GM12878 (cell line): Measurements from ENCODE around the gene ARAP2. TPM values are rescaled to one million over a fixed set of nuclear protein-coding genes. Genes with fewer than 3 reads are reported as not detected.

Experiments
- ATAC-seq: fragments of 200-7000 bp; cut with Tn5 transposase; 3 replicates; pipeline ENCODE4 v1.9.1; 2020; ENCODE audit warnings: mild to moderate bottlenecking, moderate library complexity
- BruUV-seq: library from RNA; stranded (reverse); fragments of 400-500 nt; replicated peaks from 2 replicates; lab custom pipeline; 2021; lab: Mats Ljungman, UMichigan
- CTCF ChIA-PET: fragments of 300-600 bp; sonication (Branson Sonifier 250); formaldehyde crosslinking; extraction: SDS; loops from one replicate; lab custom pipeline; 2021; ENCODE audit warnings: inconsistent platforms; lab: Yijun Ruan, JAX
- POLR2A ChIA-PET: fragments of 350-600 bp; formaldehyde crosslinking; extraction: SDS; loops from one replicate; lab custom pipeline; 2021; ENCODE audit warnings: inconsistent platforms; lab: Charles Lee
- RAD21 ChIA-PET: fragments of 300-600 bp; sonication (Branson Sonifier 250); formaldehyde crosslinking; loops from one replicate; lab custom pipeline; 2023; ENCODE audit warnings: antibody characterized with exemption; ENCODE audit not compliant: unreplicated experiment; lab: Charles Lee
- SMC1A ChIA-PET: fragments of 300-600 bp; sonication (Branson Sonifier 250); formaldehyde crosslinking; loops from one replicate; lab custom pipeline; 2023; ENCODE audit not compliant: unreplicated experiment, uncharacterized antibody; lab: Charles Lee
- DNase-seq: peaks from one replicate; pipeline ENCODE4 v3.0.0-alpha.2; 2011; ENCODE audit warnings: low read depth, low spot score
- FAIRE-seq: peaks from 3 replicates; lab custom pipeline; 2011; peaks lifted over from hg19 to GRCh38; lab: Jason Lieb, UNC
- H2AFZ ChIP-seq: 2 replicates; pipeline ENCODE4 v1.6.0; 2011; ENCODE audit warnings: low read depth, low read length, control low read depth; ENCODE audit not compliant: control insufficient read depth
- H3K27ac ChIP-seq: 2 replicates; pipeline ENCODE4 v1.5.1; 2011; ENCODE audit warnings: control low read depth; ENCODE audit not compliant: control insufficient read depth, insufficient read depth
- H3K27me3 ChIP-seq, 2 experiments: replicated peaks in 1 of 2; 2 replicates each; pipeline versions ENCODE4 v1.6.0 to v1.6.1; 2011; ENCODE audit warnings: low read length in 1 of 2; ENCODE audit not compliant: control insufficient read depth in 2 of 2, insufficient read depth in 2 of 2
- H3K36me3 ChIP-seq, 2 experiments: 2 replicates each; pipeline ENCODE4 v1.5.1; 2011; ENCODE audit warnings: low read length in 1 of 2; ENCODE audit not compliant: control insufficient read depth in 2 of 2, insufficient read depth in 2 of 2
- H3K4me1 ChIP-seq: 2 replicates; pipeline ENCODE4 v1.6.1; 2011; ENCODE audit warnings: mild to moderate bottlenecking, low read length, moderate library complexity, mixed read lengths; ENCODE audit not compliant: control insufficient read depth, insufficient read depth
- H3K4me2 ChIP-seq: 2 replicates; pipeline ENCODE4 v1.6.0; 2011; ENCODE audit warnings: control low read depth; ENCODE audit not compliant: control insufficient read depth, insufficient read depth
- H3K4me3 ChIP-seq: fragments of 200-600 bp; sonication (generic); 2 replicates; pipeline ENCODE4 v1.5.1; 2016
- H3K79me2 ChIP-seq: 2 replicates; pipeline ENCODE4 v1.6.0; 2011; ENCODE audit warnings: low read length; ENCODE audit not compliant: control insufficient read depth, insufficient read depth
- H3K9ac ChIP-seq: 2 replicates; pipeline ENCODE4 v1.8.0; 2011; ENCODE audit warnings: low read length, control low read depth, mixed read lengths; ENCODE audit not compliant: control insufficient read depth, insufficient read depth
- H3K9me3 ChIP-seq: replicated peaks from 3 replicates; pipeline ENCODE4 v1.5.1; 2011; ENCODE audit warnings: mild to moderate bottlenecking, low read length; ENCODE audit not compliant: control insufficient read depth, insufficient read depth
- H4K20me1 ChIP-seq: 2 replicates; pipeline ENCODE4 v1.6.0; 2011; ENCODE audit not compliant: control insufficient read depth, insufficient read depth
- FOXK2 ChIP-seq: fragments of 450-650 bp; IDR thresholded peaks from 2 replicates; pipeline ENCODE4 v1.6.1; 2017; ENCODE audit warnings: mild to moderate bottlenecking, moderate library complexity
- MYB ChIP-seq: fragments of 150-350 bp; IDR thresholded peaks from 2 replicates; pipeline ENCODE4 v1.6.1; 2014; ENCODE audit warnings: mild to moderate bottlenecking, low read depth, low read length, borderline replicate concordance
- POLR2A ChIP-seq: IDR thresholded peaks from 2 replicates; pipeline ENCODE4 v1.6.1; 2011; ENCODE audit warnings: low read depth, mild to moderate bottlenecking, low read length
- POLR2AphosphoS2 ChIP-seq: IDR thresholded peaks from 2 replicates; pipeline ENCODE4 v1.6.1; 2011; ENCODE audit warnings: low read depth, mild to moderate bottlenecking, low read length, improper control_type of control experiment, moderate library complexity
- RAD51 ChIP-seq: fragments of 450-650 bp; IDR thresholded peaks from 2 replicates; pipeline ENCODE4 v1.6.1; 2016; ENCODE audit warnings: moderate library complexity, mild to moderate bottlenecking, inconsistent platforms
- SMAD5 ChIP-seq: IDR thresholded peaks from 2 replicates; pipeline ENCODE4 v1.6.1; 2016; ENCODE audit warnings: antibody characterized with exemption, low read depth
- SRF ChIP-seq, 2 experiments: IDR thresholded peaks; 2 replicates each; pipeline ENCODE4 v1.6.1; 2011; ENCODE audit warnings: low read depth in 2 of 2, low read length in 2 of 2, mild to moderate bottlenecking in 1 of 2, moderate library complexity in 1 of 2
- ZNF687 ChIP-seq: fragments of 450-650 bp; IDR thresholded peaks from 2 replicates; pipeline ENCODE4 v1.6.1; 2017; ENCODE audit warnings: mild to moderate bottlenecking, moderate library complexity
- ZZZ3 ChIP-seq: IDR thresholded peaks from 2 replicates; pipeline ENCODE4 v1.6.1; 2011; ENCODE audit warnings: low read depth; ENCODE audit not compliant: control insufficient read depth, insufficient read length
- WGBS: methylation state at CpG from one replicate; pipeline ENCODE4 v1.1.6; 2016; ENCODE audit warnings: low lambda C conversion rate; ENCODE audit not compliant: insufficient replicate concordance, insufficient coverage; ENCODE audit errors: missing lambda C conversion rate; 5-methylcytosine and 5-hydroxymethylcytosine counted together
- in situ Hi-C: fragments of 300-500 bp; cut with MboI; formaldehyde crosslinking; loops from 9 replicates; pipeline ENCODE4 v1.14.3; 2018; ENCODE audit warnings: mixed read lengths
- intact Hi-C: fragments of 100-400 bp; cut with micrococcal nuclease; formaldehyde crosslinking; loops from one replicate; pipeline ENCODE4 v1.14.2; 2022; ENCODE audit not compliant: unreplicated experiment
- polyA plus RNA-seq, 11 experiments: library from polyadenylated mRNA; depleted of rRNA in 4 of 11; unstranded in 6 of 11; stranded (reverse) in 5 of 11; fragments of >200 nt; fragmentation: Nextera tagmentation in 4 of 11; fragmentation: Illumina TruSeq in 1 of 11; extraction: Ambion mirVana in 4 of 11; extraction: Trizol in 1 of 11; gene quantifications; 1 replicate in 1 of 11; 2 replicates in 10 of 11; pipeline versions ENCODE4 v1.2.1 to v1.2.3, GENCODE V29; 2011 to 2016; ENCODE audit warnings: inconsistent platforms in 2 of 11, missing spikeins in 2 of 11, low read depth in 1 of 11
- total RNA-seq, 4 experiments: library from RNA; depleted of rRNA in 3 of 4; stranded (reverse); fragments of >200 nt in 3 of 4; fragmentation: Illumina TruSeq in 1 of 4; extraction: Trizol in 1 of 4; gene quantifications; 2 replicates each; pipeline versions ENCODE4 v1.2.1 to v1.2.3, GENCODE V29; 2013 to 2021

The ARAP2 gene
- total and polyA plus RNA-seq, 10 of the 15 experiments (the other 5 are each of a cell fraction or from before 2014, with no cell fraction given) = 5.4 to 36.1 (median 12.2) TPM

GRCh38 chr4:36282503-36283030 is 38.3 kb upstream of the ARAP2 start:
- Histone ChIP-seq H3K9ac (no peak overlapping the region), H3K9me3 (no peaks in the 10 kb centered on the region), H3K27me3 (no peaks in the 10 kb centered on the region), H4K20me1 (no peaks in the 10 kb centered on the region), H3K36me3 (no peaks in the 10 kb centered on the region), H3K27ac (no peak overlapping the region), H2AFZ (no peak overlapping the region), H3K79me2 (no peaks in the 10 kb centered on the region), H3K4me1 (peaks cover 6% of the 10 kb centered on the region), H3K4me2 (no peak overlapping the region), H3K4me3 (no peak overlapping the region)
- DNase-seq = no peak
- ChIA-PET CTCF (interaction anchor here (0.8 to 2.4 kb wide), 2 partner anchors 14 to 89 kb away, joined by 4 to 6 read pairs; no protein-coding TSS in a partner anchor), SMC1A (interaction anchor here (1.3 to 2.6 kb wide), 4 partner anchors 9 to 25 kb away, joined by 4 to 10 read pairs (median 8); no protein-coding TSS in a partner anchor), RAD21 (interaction anchor here (1.0 kb wide), 1 partner anchor 102 kb away, joined by 3 read pairs; no protein-coding TSS in a partner anchor), POLR2A (no interaction called here)
- FAIRE-seq = no peak
- in situ Hi-C loops (no loop called here), intact Hi-C loops (no loop called here)
- TF ChIP-seq SRF (IDR thresholded peaks at IDR 0.05; ENCODE audit: low read depth in 2 of 2, low read length in 2 of 2) = no peak
- no peak for TF ChIP-seq POLR2AphosphoS2
- no peak for ATAC-seq
- BruUV-seq = no TSS peak

GRCh38 chr4:36281384-36282106 is 37.2 kb upstream of the ARAP2 start, which contains the start of gene DTHD1:
TSS of gene DTHD1 (plus strand) at chr4:36281616. CDS start at chr4:36281759, 143 bp downstream.
- H3K79me2 ChIP-seq = no peaks in the 10 kb centered on the region
- H3K9ac ChIP-seq = no peak within 1 kb of the TSS
- no peak within 1 kb of the TSS for H3K4me3 ChIP-seq
- ATAC-seq = no peak
- H3K27me3 ChIP-seq = no peaks in the 10 kb centered on the region
- ChIA-PET RAD21 (interaction anchor here (1.2 kb wide), 1 partner anchor 22 kb away, joined by 3 read pairs; no protein-coding TSS in a partner anchor), SMC1A (interaction anchor here (0.5 to 2.6 kb wide), 12 partner anchors 10 to 1118 kb away, joined by 3 to 10 read pairs (median 4); no protein-coding TSS in a partner anchor), CTCF (interaction anchor here (0.9 to 2.4 kb wide), 3 partner anchors 13 to 118 kb away, joined by 3 to 6 read pairs (median 5); no protein-coding TSS in a partner anchor), POLR2A (no interaction called here)
- no TSS peak for BruUV-seq
- no peak for FAIRE-seq
- WGBS = 77% methylated on average over 5 of the region's 5 CpGs
- no peaks in the 10 kb centered on the region for H4K20me1 ChIP-seq
- no peaks in the 10 kb centered on the region for H3K36me3 ChIP-seq
- TF ChIP-seq ZNF687 = no peak
- no peak for TF ChIP-seq RAD51
- TF ChIP-seq FOXK2 = no peak
- TF ChIP-seq ZZZ3 = no peak
- no peak for TF ChIP-seq MYB
- no peak for TF ChIP-seq POLR2A
- TF ChIP-seq SMAD5 = no peak
- in situ Hi-C loops (no loop called here), intact Hi-C loops (no loop called here)
- H2AFZ ChIP-seq = no peak within 1 kb of the TSS
- peaks cover 7% of the 10 kb centered on the region for H3K4me1 ChIP-seq
- no peak for DNase-seq
- H3K27ac ChIP-seq = no peak within 1 kb of the TSS
- H3K9me3 ChIP-seq = no peaks in the 10 kb centered on the region
- H3K4me2 ChIP-seq = no peak within 1 kb of the TSS
